HT-29 (cell line): ENCODE data around the gene CST1. TPM values are rescaled to one million over a fixed set of nuclear protein-coding genes. Genes with fewer than 3 reads are reported as not detected.

ENCODE experiments used
- DNase-seq: peaks from one replicate; pipeline ENCODE4 v3.0.0-alpha.2; 2015; ENCODE audit warnings: low spot score
- small RNA-seq: library from RNA; depleted of rRNA; stranded (forward); fragments of <200 nt; gene quantifications from one replicate; pipeline ENCODE3, GENCODE V24; 2014
- total RNA-seq: library from RNA; depleted of rRNA; stranded (reverse); fragments of >200 nt; shearing (Covaris generic); gene quantifications from 2 replicates; pipeline ENCODE4 v1.2.3, GENCODE V29; 2014; rRNA removed

The CST1 gene
- total RNA-seq, 1 experiment from 2014 or later = 2.3 TPM

DNA sequence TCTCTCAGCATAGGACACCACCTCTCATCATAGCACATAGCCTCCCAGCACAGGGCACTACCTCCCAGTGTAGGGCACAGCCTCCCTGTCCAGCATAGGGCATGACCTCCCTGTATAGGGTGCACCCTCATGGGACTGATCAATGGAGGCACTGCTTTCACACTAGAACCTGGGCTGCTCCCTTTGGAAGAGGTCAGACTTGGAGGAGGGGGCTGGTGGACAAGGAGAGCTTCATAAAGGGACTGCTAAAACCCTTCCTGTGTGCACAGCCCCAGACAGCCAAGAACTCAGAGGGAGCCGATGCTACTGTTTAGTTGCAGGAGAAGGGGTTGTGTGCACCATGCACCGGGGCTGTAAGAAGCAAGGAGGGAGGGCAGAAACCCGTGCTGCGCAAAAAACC is 40.0 kb downstream of the CST1 start:
- no peak for DNase-seq

DNA sequence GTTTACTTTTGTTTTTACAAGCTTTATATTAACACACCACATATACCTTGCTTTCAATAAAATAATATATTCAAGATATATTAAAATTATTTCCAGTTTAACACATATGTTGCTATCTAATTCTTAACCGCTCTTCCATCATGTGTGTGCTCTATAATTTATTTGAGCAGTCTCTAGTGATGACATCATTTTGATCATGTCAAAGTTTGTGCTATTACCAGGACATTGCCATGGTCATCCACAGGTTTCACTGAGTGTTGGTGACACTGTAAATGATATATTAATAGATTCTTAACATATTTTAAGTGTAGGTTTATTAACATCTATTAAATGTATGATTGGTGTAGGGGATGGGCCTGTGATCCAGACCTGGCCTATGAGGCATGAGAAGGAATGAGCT is 44.8 kb downstream of the CST1 start:
- no peak for DNase-seq

DNA sequence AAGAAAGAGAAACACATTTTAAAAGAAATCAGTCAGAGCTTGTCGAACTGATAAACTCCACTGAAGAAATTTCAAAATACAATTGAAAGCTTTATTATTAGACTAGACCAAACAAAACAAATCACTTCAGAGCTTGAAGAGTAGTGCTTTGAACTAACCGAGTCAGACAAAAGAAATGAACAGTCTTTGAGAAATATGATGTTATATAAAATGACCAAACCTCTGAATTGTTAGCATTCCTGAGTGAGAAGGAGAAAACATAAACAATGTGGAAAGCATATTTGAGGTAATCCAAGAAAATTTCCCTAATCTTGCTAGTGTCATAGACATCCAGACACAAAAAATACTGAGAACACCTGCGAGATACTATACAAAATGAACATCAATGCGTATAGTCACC is 48.7 kb downstream of the CST1 start:
- DNase-seq = no peak

DNA sequence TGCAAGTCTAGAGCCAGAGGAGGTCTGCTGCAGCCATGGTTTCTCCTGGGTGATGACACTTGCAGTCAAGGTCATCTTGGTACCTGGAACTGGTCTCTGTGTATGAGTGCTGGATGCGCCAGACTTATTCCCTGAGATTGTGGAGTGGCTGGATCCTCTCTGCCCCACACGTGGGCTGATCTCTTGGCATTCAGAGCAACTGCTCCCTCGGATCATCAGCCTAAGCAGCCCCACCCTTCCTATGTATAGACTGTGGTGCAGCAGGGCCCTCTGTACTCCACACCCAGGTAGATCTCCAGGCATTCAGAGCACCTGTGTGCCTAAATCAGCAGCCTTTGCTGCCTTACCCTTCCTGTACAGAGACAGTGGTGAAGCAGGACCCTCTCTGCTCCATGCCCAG is 49.8 kb downstream of the CST1 start:
- DNase-seq = no peak

- DNase-seq = no peak
These were observed 52.8 kb downstream of the CST1 start for GRCh38 chr20:23697947-23698346.

Small RNA genes within 50 kb of the gene (small RNA-seq; reads per million reads assigned to genes)
- not detected for gene CST2P1

Other genes starting within 250 kb of the CST1 start
- gene CST9L, start 182.5 kb downstream of the CST1 start, total RNA-seq = not detected in 2 replicates
- not detected in 2 replicates for gene CST9, start 145.0 kb downstream of the CST1 start, total RNA-seq
- gene CST3, start 113.0 kb downstream of the CST1 start, total RNA-seq = 417 and 453 TPM in 2 replicates
- 0.25 TPM in 1 of 2 replicates, not detected in the other for gene CST4, start 61.9 kb downstream of the CST1 start, total RNA-seq
- gene CST2, start 75.8 kb upstream of the CST1 start, total RNA-seq = not detected in 2 replicates
- not detected in 2 replicates for gene CST5, start 128.8 kb upstream of the CST1 start, total RNA-seq
- not detected in 2 replicates for gene GGTLC1, start 237.8 kb upstream of the CST1 start, total RNA-seq